CD14-positive monocyte (primary cell): ENCODE results near the gene BMP7. TPM values are rescaled to one million over a fixed set of nuclear protein-coding genes. Genes with fewer than 3 reads are reported as not detected.

Experiments used
- DNase-seq, 3 donors: peaks; one replicate each; pipeline ENCODE4 v3.0.0-alpha.2; 2011 to 2022
- H2AFZ ChIP-seq: 2 replicates; pipeline ENCODE4 v1.6.0; 2012; ENCODE audit warnings: mild to moderate bottlenecking, low read depth, low read length, inconsistent platforms; ENCODE audit not compliant: insufficient read depth, poor library complexity, severe bottlenecking
- H3K27ac ChIP-seq, 2 donors: 1 replicate in 1 of 2; 2 replicates in 1 of 2; pipeline ENCODE4 v1.5.1; 2012 to 2013; ENCODE audit warnings: low read length in 2 of 2, control low read depth in 1 of 2, inconsistent platforms in 1 of 2, low read depth in 1 of 2, mild to moderate bottlenecking in 1 of 2
- H3K27me3 ChIP-seq, 2 donors: one replicate each; pipeline versions ENCODE4 v1.6.0 to v1.6.1; 2011 to 2013; ENCODE audit warnings: low read length in 2 of 2; ENCODE audit not compliant: control insufficient read depth in 2 of 2, insufficient read depth in 2 of 2
- H3K36me3 ChIP-seq, 2 donors: replicated peaks in 1 of 2; 1 replicate in 1 of 2; 2 replicates in 1 of 2; pipeline versions ENCODE4 v1.5.1 to v1.6.1; 2012 to 2013; ENCODE audit warnings: low read length in 2 of 2, control low read depth in 1 of 2, inconsistent platforms in 1 of 2, mild to moderate bottlenecking in 1 of 2; ENCODE audit not compliant: insufficient read depth in 2 of 2, control insufficient read depth in 1 of 2
- H3K4me1 ChIP-seq, 2 donors: 1 replicate in 1 of 2; 2 replicates in 1 of 2; pipeline versions ENCODE4 v1.5.1 to v1.6.1; 2012 to 2013; ENCODE audit warnings: low read length in 2 of 2, control low read depth in 1 of 2, inconsistent platforms in 1 of 2, mild to moderate bottlenecking in 1 of 2, moderate library complexity in 1 of 2; ENCODE audit not compliant: insufficient read depth in 2 of 2, control insufficient read depth in 1 of 2
- H3K4me2 ChIP-seq: replicated peaks from 2 replicates; pipeline ENCODE3; 2012; ENCODE audit warnings: low read length, moderate library complexity, mild to moderate bottlenecking; ENCODE audit not compliant: poor library complexity, severe bottlenecking; ENCODE audit errors: extremely low read depth
- H3K4me3 ChIP-seq, 3 experiments: fragments of 200-600 bp in 1 of 3; sonication (generic) in 1 of 3; replicated peaks in 1 of 3; 1 replicate in 2 of 3; 2 replicates in 1 of 3; pipeline ENCODE4 v1.5.1; 2011 to 2013; ENCODE audit warnings: low read length in 3 of 3, mild to moderate bottlenecking in 3 of 3, control low read depth in 2 of 3, low read depth in 2 of 3, inconsistent platforms in 1 of 3, moderate library complexity in 1 of 3
- H3K79me2 ChIP-seq: 2 replicates; pipeline ENCODE4 v1.6.0; 2012; ENCODE audit warnings: mild to moderate bottlenecking, control low read depth, inconsistent platforms, low read length, moderate library complexity; ENCODE audit not compliant: insufficient read depth
- H3K9ac ChIP-seq: 2 replicates; pipeline ENCODE4 v1.6.0; 2017; ENCODE audit warnings: low read length, mild to moderate bottlenecking; ENCODE audit not compliant: insufficient read depth, poor library complexity, severe bottlenecking
- H3K9me3 ChIP-seq, 2 donors: replicated peaks in 1 of 2; 1 replicate in 1 of 2; 2 replicates in 1 of 2; pipeline versions ENCODE4 v1.5.1 to v1.6.1; 2012 to 2013; ENCODE audit warnings: low read length in 2 of 2, control low read depth in 1 of 2; ENCODE audit not compliant: control insufficient read depth in 1 of 2, insufficient read depth in 1 of 2
- H4K20me1 ChIP-seq: 2 replicates; pipeline ENCODE4 v1.6.0; 2012; ENCODE audit warnings: mild to moderate bottlenecking, low read length, control low read depth, moderate library complexity; ENCODE audit not compliant: insufficient read depth
- H3K27ac Mint-ChIP-seq, 7 donors: one replicate each; pipeline ENCODE4 v1.8.0; 2020; ENCODE audit warnings: mild to moderate bottlenecking in 7 of 7, mixed read lengths in 7 of 7, moderate library complexity in 6 of 7, inconsistent platforms in 2 of 7
- H3K27me3 Mint-ChIP-seq, 3 donors: one replicate each; pipeline ENCODE4 v1.8.0; 2021 to 2022; ENCODE audit warnings: low read depth in 3 of 3, mild to moderate bottlenecking in 3 of 3, mixed read lengths in 3 of 3, moderate library complexity in 3 of 3, inconsistent platforms in 1 of 3
- H3K36me3 Mint-ChIP-seq, 2 donors: one replicate each; pipeline ENCODE4 v1.8.0; 2020; ENCODE audit warnings: mixed read lengths in 2 of 2, inconsistent platforms in 1 of 2, mild to moderate bottlenecking in 1 of 2
- H3K4me1 Mint-ChIP-seq: one replicate; pipeline ENCODE4 v1.8.0; 2020; ENCODE audit warnings: mild to moderate bottlenecking, mixed read lengths
- H3K4me3 Mint-ChIP-seq, 2 donors: one replicate each; pipeline ENCODE4 v1.8.0; 2020; ENCODE audit warnings: mild to moderate bottlenecking in 2 of 2, mixed read lengths in 2 of 2, moderate library complexity in 1 of 2
- H3K9me3 Mint-ChIP-seq, 7 donors: one replicate each; pipeline ENCODE4 v1.8.0; 2020 to 2022; ENCODE audit warnings: mixed read lengths in 7 of 7, mild to moderate bottlenecking in 6 of 7, moderate library complexity in 6 of 7, inconsistent platforms in 2 of 7
- WGBS: methylation state at CpG from one replicate; pipeline ENCODE4 v1.1.5; 2013; ENCODE audit warnings: missing lambda C conversion rate; ENCODE audit not compliant: insufficient coverage; 5-methylcytosine and 5-hydroxymethylcytosine counted together
- intact Hi-C, 2 donors: fragments of 100-400 bp; cut with micrococcal nuclease; formaldehyde crosslinking; loops; one replicate each; pipeline versions ENCODE4 v1.15.0 to v1.15.1; 2023
- polyA plus RNA-seq, 3 donors: library from polyadenylated mRNA; depleted of rRNA in 1 of 3; unstranded in 2 of 3; stranded (reverse) in 1 of 3; fragments of 300-500 nt in 2 of 3; fragments of >200 nt in 1 of 3; fragmentation: Illumina TruSeq in 2 of 3; gene quantifications; 1 replicate in 2 of 3; 2 replicates in 1 of 3; pipeline ENCODE4 v1.2.3, GENCODE V29; 2012 to 2021
- TF ChIP-seq, protein P1 (sequence below): fragments of 200-600 bp; IDR thresholded peaks from one replicate; pipeline ENCODE4 v1.8.0; 2022; ENCODE audit warnings: antibody characterized with exemption, mild to moderate bottlenecking

BMP7 gene
- polyA plus RNA-seq, 3 donors, result not detected

DNA sequence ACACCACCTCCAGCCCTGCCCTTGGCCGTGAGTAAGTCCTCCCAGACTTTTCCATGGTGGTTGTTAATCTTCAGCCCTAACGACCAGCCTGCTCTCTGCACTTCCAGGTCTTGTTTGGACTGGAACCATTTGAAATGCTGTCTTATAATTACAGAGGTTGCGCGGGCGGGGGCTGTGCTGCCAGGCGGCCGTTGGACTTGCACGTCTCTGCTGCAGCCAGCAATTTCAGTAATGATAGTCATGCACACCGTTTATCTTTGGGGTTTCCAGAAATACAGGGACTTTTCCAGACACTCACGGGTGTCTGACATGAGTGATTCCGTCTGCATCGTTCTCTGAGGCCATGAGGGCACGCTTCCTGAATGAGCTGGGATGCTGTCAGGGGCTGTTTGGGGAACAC is 118.2 kb downstream of the BMP7 start:
- intact Hi-C loops, result no loop called here
- H3K27ac Mint-ChIP-seq, result peak overlapping the region in 2 of 7 donors; percentile 41 to 57
- H3K4me3 ChIP-seq, result no peak overlapping the region
- no peaks in the 10 kb centered on the region for H4K20me1 ChIP-seq
- no peaks in the 10 kb centered on the region for H3K27me3 ChIP-seq
- H3K27me3 Mint-ChIP-seq, result peaks cover 3 to 19% (median 7%) of the 10 kb centered on the region in 3 donors
- H3K4me1 Mint-ChIP-seq, result no peaks in the 10 kb centered on the region
- H3K36me3 ChIP-seq, result no peaks in the 10 kb centered on the region
- no peak overlapping the region for H3K4me3 Mint-ChIP-seq
- no peak overlapping the region for H3K4me2 ChIP-seq
- peaks cover 0 to 8% (median 1%) of the 10 kb centered on the region in 7 donors for H3K9me3 Mint-ChIP-seq
- TF ChIP-seq, protein P1, sequence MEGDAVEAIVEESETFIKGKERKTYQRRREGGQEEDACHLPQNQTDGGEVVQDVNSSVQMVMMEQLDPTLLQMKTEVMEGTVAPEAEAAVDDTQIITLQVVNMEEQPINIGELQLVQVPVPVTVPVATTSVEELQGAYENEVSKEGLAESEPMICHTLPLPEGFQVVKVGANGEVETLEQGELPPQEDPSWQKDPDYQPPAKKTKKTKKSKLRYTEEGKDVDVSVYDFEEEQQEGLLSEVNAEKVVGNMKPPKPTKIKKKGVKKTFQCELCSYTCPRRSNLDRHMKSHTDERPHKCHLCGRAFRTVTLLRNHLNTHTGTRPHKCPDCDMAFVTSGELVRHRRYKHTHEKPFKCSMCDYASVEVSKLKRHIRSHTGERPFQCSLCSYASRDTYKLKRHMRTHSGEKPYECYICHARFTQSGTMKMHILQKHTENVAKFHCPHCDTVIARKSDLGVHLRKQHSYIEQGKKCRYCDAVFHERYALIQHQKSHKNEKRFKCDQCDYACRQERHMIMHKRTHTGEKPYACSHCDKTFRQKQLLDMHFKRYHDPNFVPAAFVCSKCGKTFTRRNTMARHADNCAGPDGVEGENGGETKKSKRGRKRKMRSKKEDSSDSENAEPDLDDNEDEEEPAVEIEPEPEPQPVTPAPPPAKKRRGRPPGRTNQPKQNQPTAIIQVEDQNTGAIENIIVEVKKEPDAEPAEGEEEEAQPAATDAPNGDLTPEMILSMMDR, result no peak
- no peaks in the 10 kb centered on the region for H3K36me3 Mint-ChIP-seq
- no peak overlapping the region for H3K9ac ChIP-seq
- DNase-seq, result no peak
- no peaks in the 10 kb centered on the region for H3K4me1 ChIP-seq
- 64% methylated on average over 13 of the region's 13 CpGs for WGBS
- H2AFZ ChIP-seq, result no peak overlapping the region
- no peaks in the 10 kb centered on the region for H3K9me3 ChIP-seq
- H3K27ac ChIP-seq, result no peak overlapping the region
- H3K79me2 ChIP-seq, result no peaks in the 10 kb centered on the region

DNA sequence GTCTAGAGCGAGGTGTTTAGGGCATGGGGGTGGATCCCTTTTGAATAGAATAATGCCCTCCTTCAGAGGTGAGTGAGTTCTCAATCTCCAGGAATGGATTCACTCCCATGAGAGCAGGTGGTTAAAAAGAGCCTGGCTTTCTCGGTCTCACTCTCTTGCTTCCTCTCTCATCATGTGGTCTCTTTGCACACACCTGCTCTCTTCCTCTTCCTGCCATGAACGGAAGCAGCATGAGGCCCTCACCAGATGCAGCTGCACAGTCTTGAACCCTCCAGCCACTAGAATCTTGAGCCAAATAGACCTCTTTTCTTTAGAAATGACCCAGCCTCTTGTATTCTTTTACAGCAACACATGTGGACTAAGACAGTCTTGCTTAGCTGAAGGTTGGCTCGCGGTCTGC is 119.3 kb downstream of the BMP7 start:
- H2AFZ ChIP-seq, result no peak overlapping the region
- H3K4me2 ChIP-seq, result no peak overlapping the region
- Mint-ChIP-seq H3K27me3 (peaks cover 3 to 16% (median 3%) of the 10 kb centered on the region in 3 donors), H3K4me1 (no peaks in the 10 kb centered on the region), H3K36me3 (no peaks in the 10 kb centered on the region), H3K27ac (no peak overlapping the region), H3K9me3 (peaks cover 0 to 8% (median 1%) of the 10 kb centered on the region in 7 donors), H3K4me3 (no peak overlapping the region)
- H3K4me3 ChIP-seq, result no peak overlapping the region
- H3K27me3 ChIP-seq, result no peaks in the 10 kb centered on the region
- H4K20me1 ChIP-seq, result no peaks in the 10 kb centered on the region
- no peaks in the 10 kb centered on the region for H3K9me3 ChIP-seq
- H3K9ac ChIP-seq, result no peak overlapping the region
- intact Hi-C loops, result no loop called here
- DNase-seq, result no peak
- H3K36me3 ChIP-seq, result no peaks in the 10 kb centered on the region
- no peak overlapping the region for H3K27ac ChIP-seq
- no peaks in the 10 kb centered on the region for H3K4me1 ChIP-seq
- H3K79me2 ChIP-seq, result no peaks in the 10 kb centered on the region
- TF ChIP-seq, protein P1, result no peak
- WGBS, result 58% methylated on average over 3 of the region's 5 CpGs
